Common myeloid progenitor, CD34-positive (primary cell): ENCODE results near the gene FBXL7.

Source experiments
- CTCF ChIA-PET: fragments of 350-600 bp; sonication (Branson Sonifier 250); formaldehyde crosslinking; loops from one replicate; lab custom pipeline; 2021; ENCODE audit warnings: antibody characterized with exemption; lab: Charles Lee
- POLR2A ChIA-PET: fragments of 350-600 bp; sonication (Branson Sonifier 250); formaldehyde crosslinking; loops from one replicate; lab custom pipeline; 2021; ENCODE audit warnings: antibody characterized with exemption; lab: Charles Lee
- DNase-seq, 3 donors: peaks; one replicate each; pipeline versions ENCODE4 v3.0.0 to v3.0.0-alpha.2; 2013
- H3K27ac ChIP-seq, 2 experiments: 1 replicate in 1 of 2; 2 replicates in 1 of 2; pipeline ENCODE4 v1.7.0; 2013; ENCODE audit warnings: inconsistent platforms in 2 of 2, low read length in 2 of 2, mild to moderate bottlenecking in 2 of 2, low read depth in 1 of 2, moderate library complexity in 1 of 2; ENCODE audit not compliant: severe bottlenecking in 2 of 2, insufficient read depth in 1 of 2, poor library complexity in 1 of 2
- H3K27me3 ChIP-seq, 5 experiments: replicated peaks in 2 of 5; 1 replicate in 3 of 5; 2 replicates in 2 of 5; pipeline versions ENCODE4 v1.6.1 to v1.7.0; 2013; ENCODE audit warnings: low read length in 4 of 5, mild to moderate bottlenecking in 2 of 5, moderate library complexity in 2 of 5, inconsistent platforms in 1 of 5; ENCODE audit not compliant: insufficient read depth in 5 of 5, control insufficient read depth in 4 of 5
- H3K36me3 ChIP-seq, 4 experiments: 1 replicate in 2 of 4; 2 replicates in 2 of 4; pipeline versions ENCODE4 v1.6.1 to v1.7.0; 2013; ENCODE audit warnings: low read length in 3 of 4, control low read depth in 1 of 4, mild to moderate bottlenecking in 1 of 4; ENCODE audit not compliant: control insufficient read depth in 4 of 4, insufficient read depth in 4 of 4
- H3K4me1 ChIP-seq, 4 experiments: 1 replicate in 3 of 4; 2 replicates in 1 of 4; pipeline versions ENCODE4 v1.6.1 to v1.7.1; 2013; ENCODE audit warnings: low read length in 3 of 4, mild to moderate bottlenecking in 3 of 4, control low read depth in 1 of 4, inconsistent platforms in 1 of 4, moderate library complexity in 1 of 4; ENCODE audit not compliant: control insufficient read depth in 4 of 4, insufficient read depth in 4 of 4; ENCODE audit errors: control extremely low read depth in 1 of 4
- H3K4me3 ChIP-seq, 7 experiments: 1 replicate in 4 of 7; 2 replicates in 3 of 7; pipeline versions ENCODE4 v1.5.1 to v1.7.0; 2013; ENCODE audit warnings: mild to moderate bottlenecking in 7 of 7, low read length in 6 of 7, moderate library complexity in 6 of 7, inconsistent platforms in 2 of 7, low read depth in 2 of 7, control low read depth in 1 of 7; ENCODE audit not compliant: insufficient read depth in 4 of 7, control insufficient read depth in 1 of 7; ENCODE audit errors: extremely low read depth in 1 of 7
- H3K9me3 ChIP-seq, 5 experiments: 1 replicate in 4 of 5; 2 replicates in 1 of 5; pipeline versions ENCODE4 v1.6.1 to v1.7.1; 2013; ENCODE audit warnings: low read length in 4 of 5, mild to moderate bottlenecking in 2 of 5, inconsistent platforms in 1 of 5, low read depth in 1 of 5, moderate library complexity in 1 of 5; ENCODE audit not compliant: control insufficient read depth in 4 of 5, insufficient read depth in 2 of 5; ENCODE audit errors: control extremely low read depth in 1 of 5
- WGBS: methylation state at CpG from one replicate; pipeline ENCODE4 v1.1.5; 2013; ENCODE audit not compliant: insufficient coverage; 5-methylcytosine and 5-hydroxymethylcytosine counted together

Gene FBXL7

DNA sequence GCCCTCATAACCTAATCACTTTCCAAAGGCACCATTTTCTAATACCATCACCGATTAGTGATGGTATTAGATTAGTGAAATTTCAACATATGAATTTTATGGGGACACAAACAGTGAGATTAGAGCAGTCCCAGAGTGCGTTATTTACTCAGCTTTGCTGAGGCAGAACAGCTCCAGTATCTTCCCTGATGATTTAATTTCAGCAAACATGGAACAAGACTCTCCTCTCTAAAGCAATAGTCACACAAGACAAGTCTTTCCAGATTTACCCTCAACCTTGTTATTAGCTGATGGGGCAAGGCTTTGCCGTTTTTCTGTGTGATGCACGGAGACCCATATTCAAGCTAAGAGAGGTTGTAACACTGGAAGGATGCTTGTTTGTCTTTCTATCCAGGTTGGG is 333.4 kb downstream of the FBXL7 start:
- Histone ChIP-seq H3K4me3 (no peak overlapping the region), H3K27me3 (no peaks in the 10 kb centered on the region), H3K27ac (no peak overlapping the region), H3K9me3 (no peaks in the 10 kb centered on the region), H3K36me3 (no peaks in the 10 kb centered on the region), H3K4me1 (no peaks in the 10 kb centered on the region)
- 100% methylated on average over 1 of the region's 4 CpGs for WGBS
- CTCF ChIA-PET = no interaction called here
- POLR2A ChIA-PET = no interaction called here
- DNase-seq = no peak

DNA sequence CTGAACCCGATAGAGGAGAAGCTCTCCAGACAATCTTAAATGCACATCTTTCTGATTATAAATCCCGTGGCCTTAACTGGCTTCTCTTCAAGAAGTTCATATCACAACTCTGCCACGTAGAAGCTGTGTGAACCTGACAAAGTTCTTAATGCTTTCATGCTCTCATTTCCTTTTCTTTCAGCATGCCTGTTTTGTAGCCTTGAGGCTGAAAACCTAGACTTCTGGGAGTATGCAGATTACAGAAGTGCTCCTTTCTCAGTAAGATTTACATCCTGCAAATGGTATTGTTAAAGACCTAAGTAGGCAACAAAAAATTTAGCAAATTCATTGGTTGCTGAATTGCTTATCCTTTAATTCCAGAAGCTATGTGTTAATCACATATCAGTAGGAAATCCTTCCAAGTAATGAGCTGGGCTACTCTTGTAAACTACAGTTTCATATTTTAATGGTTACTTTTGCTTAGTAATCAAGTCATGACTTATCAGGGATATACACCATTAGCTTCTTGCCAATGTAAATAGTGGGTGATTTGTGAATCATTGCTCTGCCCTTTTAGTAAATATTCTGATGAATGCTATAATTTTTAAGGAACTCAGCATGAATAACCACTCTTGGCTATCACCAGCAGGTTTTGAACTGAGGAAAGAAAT is 334.7 kb downstream of the FBXL7 start:
- H3K4me1 ChIP-seq = no peaks in the 10 kb centered on the region
- 20% methylated on average over 2 of the region's 3 CpGs for WGBS
- no peaks in the 10 kb centered on the region for H3K27me3 ChIP-seq
- POLR2A ChIA-PET = no interaction called here
- no peak for DNase-seq
- H3K9me3 ChIP-seq = no peaks in the 10 kb centered on the region
- H3K36me3 ChIP-seq = no peaks in the 10 kb centered on the region
- H3K27ac ChIP-seq = no peak overlapping the region
- H3K4me3 ChIP-seq = no peak overlapping the region
- CTCF ChIA-PET = no interaction called here

DNA sequence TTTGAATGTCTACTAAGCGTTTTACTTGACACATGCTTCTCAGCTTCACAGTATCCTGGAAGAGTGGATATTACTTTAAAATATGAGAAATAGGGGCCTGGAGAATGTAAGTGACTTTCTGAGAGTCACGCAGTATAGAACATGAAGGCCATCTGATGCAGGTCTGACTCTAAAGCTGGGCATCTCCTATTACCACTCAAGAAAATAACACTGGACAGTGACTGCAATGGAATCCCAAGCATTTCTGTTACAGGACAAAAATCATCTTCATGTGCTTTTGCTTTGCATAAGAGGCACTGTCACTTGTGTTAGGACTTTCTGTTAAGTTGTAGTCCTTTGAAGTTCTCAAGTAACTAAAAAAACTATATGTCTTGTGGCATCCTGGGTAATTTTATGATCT is 335.5 kb downstream of the FBXL7 start:
- ChIA-PET CTCF (no interaction called here), POLR2A (no interaction called here)
- Histone ChIP-seq H3K27me3 (no peaks in the 10 kb centered on the region), H3K4me1 (no peaks in the 10 kb centered on the region), H3K36me3 (no peaks in the 10 kb centered on the region), H3K4me3 (no peak overlapping the region), H3K9me3 (no peaks in the 10 kb centered on the region), H3K27ac (no peak overlapping the region)
- 100% methylated on average over 1 of the region's 2 CpGs for WGBS
- DNase-seq = no peak

DNA sequence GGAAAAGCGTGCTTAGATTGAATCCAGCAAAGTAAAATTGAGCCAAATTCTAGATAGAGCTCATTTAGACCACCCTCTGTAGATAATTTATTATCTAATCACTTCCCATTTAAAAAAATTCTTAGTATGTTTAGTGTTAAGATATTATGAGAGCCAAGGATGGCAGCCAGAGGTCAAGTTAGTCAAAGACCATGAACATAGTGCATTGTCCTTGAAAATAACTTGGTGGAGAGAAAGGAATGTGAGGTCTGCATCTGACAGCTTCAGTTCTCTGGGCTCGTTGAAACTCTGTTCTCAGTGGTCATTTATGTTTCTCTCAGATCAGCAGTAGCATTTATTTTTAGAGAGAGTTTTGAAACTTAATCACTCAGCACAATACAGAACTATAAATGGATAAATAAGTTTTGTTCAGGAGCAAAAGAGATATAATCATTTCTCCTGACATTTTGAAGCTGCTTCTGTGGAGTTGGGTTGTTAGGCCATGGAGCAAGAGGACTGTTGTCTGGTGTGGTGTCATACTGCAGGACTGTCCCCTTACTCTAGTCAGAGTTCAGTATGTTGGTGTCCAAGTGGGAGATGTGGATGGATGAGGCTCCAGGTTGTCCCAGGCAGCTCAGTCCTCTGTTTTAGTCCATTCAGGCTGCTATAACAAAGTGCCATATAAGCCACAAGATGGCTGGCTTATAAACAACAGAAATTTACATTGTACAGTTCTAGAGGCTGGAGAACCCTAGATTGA is 337.7 kb downstream of the FBXL7 start:
- no peaks in the 10 kb centered on the region for H3K4me1 ChIP-seq
- WGBS = no CpG with 5 or more reads among the region's 2 CpGs
- H3K27me3 ChIP-seq = no peaks in the 10 kb centered on the region
- DNase-seq = no peak
- H3K36me3 ChIP-seq = no peaks in the 10 kb centered on the region
- peaks cover 0 to 3% (median 0%) of the 10 kb centered on the region in 5 experiments for H3K9me3 ChIP-seq
- no peak overlapping the region for H3K4me3 ChIP-seq
- H3K27ac ChIP-seq = no peak overlapping the region
- POLR2A ChIA-PET = no interaction called here
- CTCF ChIA-PET = no interaction called here

DNA sequence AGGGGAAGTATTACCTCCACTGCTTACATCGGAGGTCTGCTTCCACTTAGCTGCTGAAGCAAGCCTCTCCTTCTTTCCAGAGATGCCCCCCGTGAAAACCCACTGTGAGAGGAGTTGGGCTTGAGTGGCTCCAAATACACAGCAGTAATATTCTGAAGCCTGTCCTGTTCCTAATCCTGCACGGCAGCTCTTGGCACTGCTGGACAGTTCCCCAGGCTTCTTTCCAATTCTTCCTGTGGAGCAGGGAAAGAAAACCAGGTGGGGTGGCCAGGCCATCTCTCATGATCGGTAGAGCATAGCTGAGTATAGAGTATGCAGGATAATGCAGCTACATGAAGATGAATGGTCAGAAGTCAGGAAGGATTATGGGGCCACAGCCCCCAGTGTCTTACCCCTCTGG is 344.3 kb downstream of the FBXL7 start:
- no peak for DNase-seq
- 100% methylated on average over 2 of the region's 4 CpGs for WGBS
- Histone ChIP-seq H3K4me1 (no peaks in the 10 kb centered on the region), H3K4me3 (no peak overlapping the region), H3K36me3 (no peaks in the 10 kb centered on the region), H3K27me3 (no peaks in the 10 kb centered on the region), H3K9me3 (peaks cover 0 to 6% (median 0%) of the 10 kb centered on the region in 5 experiments), H3K27ac (no peak overlapping the region)
- ChIA-PET CTCF (no interaction called here), POLR2A (no interaction called here)

DNA sequence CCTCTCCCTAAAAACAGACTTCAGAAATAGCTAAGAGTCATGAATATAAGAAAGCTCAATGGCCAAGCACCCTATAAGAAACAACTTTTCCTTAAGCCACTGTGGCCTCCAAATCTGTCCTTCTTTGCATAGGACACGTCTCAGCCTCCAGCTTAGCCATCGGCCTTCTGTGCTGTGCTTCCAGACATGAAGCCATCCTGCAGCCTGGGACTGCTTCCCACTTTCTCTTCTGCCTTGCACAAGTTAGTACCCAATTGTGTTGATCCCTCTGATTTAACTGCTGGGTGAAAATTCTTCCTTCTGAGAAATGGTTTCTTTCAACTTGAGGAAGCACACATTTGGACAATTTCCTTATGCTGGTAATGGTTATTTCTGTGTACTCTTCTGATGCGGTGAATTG is 344.9 kb downstream of the FBXL7 start:
- DNase-seq = no peak
- ChIA-PET POLR2A (no interaction called here), CTCF (interaction anchor here (0.7 kb wide), 1 partner anchor 125 kb away, joined by 3 read pairs; no protein-coding TSS in a partner anchor)
- Histone ChIP-seq H3K36me3 (no peaks in the 10 kb centered on the region), H3K9me3 (peaks cover 0 to 6% (median 0%) of the 10 kb centered on the region in 5 experiments), H3K27me3 (no peaks in the 10 kb centered on the region), H3K4me3 (no peak overlapping the region), H3K4me1 (no peaks in the 10 kb centered on the region), H3K27ac (no peak overlapping the region)
- 89% methylated on average over 2 of the region's 3 CpGs for WGBS

DNA sequence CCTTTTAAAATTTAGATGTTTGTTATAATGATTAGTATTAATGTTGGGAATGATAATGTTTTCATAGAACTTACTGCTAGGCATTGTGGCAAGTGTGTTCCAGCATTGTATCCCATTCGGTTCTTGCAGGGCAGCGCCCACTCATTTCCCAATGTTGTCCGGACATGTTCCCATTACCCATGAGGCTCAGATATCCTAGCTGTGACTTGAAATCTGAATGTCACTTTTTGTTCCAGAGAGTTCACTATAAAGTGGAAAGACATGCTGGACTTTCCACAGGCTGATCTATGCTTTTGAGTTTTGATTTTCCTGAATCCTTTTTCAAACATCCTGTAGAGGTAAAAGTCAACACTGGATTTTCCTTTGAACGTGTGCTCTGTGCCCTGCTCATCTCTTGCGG is 350.6 kb downstream of the FBXL7 start:
- H3K4me3 ChIP-seq = no peak overlapping the region
- H3K27me3 ChIP-seq = no peaks in the 10 kb centered on the region
- H3K4me1 ChIP-seq = no peaks in the 10 kb centered on the region
- no peak overlapping the region for H3K27ac ChIP-seq
- no peaks in the 10 kb centered on the region for H3K36me3 ChIP-seq
- no peak for DNase-seq
- H3K9me3 ChIP-seq = no peaks in the 10 kb centered on the region
- ChIA-PET POLR2A (no interaction called here), CTCF (no interaction called here)
- WGBS = 44% methylated on average over 4 of the region's 5 CpGs
